ENCODE measurements around the gene AKAP8.

Gene AKAP8

DNA sequence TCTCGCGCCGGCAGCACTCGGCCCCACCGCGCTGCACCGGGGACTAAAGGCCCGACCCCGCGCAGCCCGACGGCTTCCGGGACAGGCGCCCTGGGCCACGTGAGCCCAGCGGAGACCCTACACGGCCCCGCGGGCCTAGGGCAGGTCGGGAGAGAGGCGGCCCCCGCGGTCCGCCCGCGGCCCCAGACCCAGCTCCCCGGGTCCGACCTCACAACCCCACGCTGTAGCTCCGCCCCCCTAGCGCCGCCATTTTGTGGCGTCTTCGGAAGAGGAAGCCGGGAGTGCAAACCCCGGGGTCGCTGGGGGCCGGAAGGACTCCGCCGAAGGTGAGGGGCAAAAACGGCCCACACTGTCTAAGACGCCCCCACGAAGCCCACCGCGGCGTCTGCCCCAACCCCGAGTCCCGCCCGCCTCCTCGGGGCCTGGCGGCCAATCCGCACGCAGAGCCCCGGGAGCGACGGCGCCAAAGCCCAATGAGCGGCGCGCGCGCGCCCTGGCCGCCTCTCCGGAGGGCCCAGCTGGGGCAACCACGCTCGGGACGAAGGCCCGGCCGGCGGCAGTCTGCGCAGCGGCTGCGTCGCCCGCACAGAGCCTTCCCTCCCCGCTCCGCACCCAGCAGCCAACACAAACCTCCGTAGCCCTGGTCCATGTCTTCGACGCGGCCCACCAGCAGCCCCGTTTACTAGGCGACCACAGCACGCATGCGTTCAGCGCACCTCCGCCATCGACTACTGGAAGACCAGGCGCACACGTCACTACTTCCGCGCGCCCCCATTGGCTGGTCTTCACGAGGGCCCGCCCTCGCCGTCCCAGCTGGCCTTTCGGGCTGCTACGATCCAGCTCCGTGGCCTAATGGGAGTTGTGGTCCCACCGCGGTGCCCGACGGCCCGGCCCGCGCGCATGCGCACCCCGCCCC is at the start of gene AKAP8:
TSS of gene AKAP8 (minus strand) at position 705 of the 916 bp plus-strand sequence. CDS start at position 649, 56 bp downstream.
- H3K36me3 Mint-ChIP-seq = peaks cover 70% of the 10 kb centered on the region

DNA sequence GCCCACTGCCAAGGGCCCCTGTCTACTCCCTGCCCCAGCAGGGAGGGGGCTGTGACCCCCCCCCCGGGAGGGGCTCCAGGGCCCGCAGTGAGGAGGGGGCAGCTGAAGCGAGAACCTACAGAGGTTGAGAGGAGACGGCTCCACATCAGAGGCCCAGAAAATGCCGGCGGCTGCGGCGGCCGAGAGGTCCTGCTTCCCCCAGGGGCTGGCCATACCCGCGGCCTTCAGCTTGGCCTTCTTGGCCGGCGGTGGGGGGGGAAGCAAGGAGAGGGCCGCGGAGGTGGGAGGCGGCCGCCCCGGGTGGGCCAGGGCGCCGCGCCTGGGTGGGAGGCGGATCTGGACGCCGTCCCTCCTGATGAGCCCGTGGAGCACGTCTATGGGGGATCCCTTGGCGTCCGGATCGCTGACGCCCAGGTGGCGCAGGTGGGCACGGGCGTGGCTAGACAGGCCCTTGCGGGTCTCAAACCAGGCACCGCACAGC is 48.4 kb upstream of the AKAP8 start:
- ATAC-seq (no peak), DNase-seq (ENCODE audit: low spot score in 2 of 2) (no peak)
- Mint-ChIP-seq H3K4me1 (peaks cover 33% of the 10 kb centered on the region), H3K9me3 (no peaks in the 10 kb centered on the region), H3K36me3 (peaks cover 68% of the 10 kb centered on the region), H3K4me3 (no peak overlapping the region), H3K27ac (no peak overlapping the region)

More for the DNA sequence above, at the start of gene AKAP8:
- DNase-seq (ENCODE audit: low spot score in 2 of 2) = peak; percentile 96 to 98
- Mint-ChIP-seq H3K27ac (peak within 1 kb of the TSS; percentile 99), H3K4me1 (peaks cover 36% of the 10 kb centered on the region), H3K4me3 (peak within 1 kb of the TSS; percentile 85), H3K9me3 (no peaks in the 10 kb centered on the region)
- ATAC-seq = peak; percentile 94

DNA sequence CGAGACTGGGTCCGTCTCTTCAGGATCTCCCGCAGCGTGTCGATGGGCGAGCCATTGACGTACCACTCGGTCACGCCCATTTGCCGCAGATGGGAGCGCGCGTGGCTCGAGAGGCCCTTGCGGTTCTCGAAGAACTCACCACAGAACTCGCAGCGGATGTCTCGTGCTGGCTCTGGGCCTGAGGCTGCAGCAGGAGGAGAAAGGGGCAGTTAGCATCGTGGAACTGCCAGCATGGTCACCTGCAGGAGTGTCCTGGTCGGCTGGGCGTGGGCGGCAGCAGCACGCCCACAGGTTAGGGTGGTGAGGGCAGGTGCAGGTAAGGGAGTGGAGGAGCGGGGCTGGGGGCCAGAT is 47.7 kb upstream of the AKAP8 start:
- Mint-ChIP-seq H3K4me3 (no peak overlapping the region), H3K27ac (no peak overlapping the region), H3K4me1 (peaks cover 30% of the 10 kb centered on the region), H3K36me3 (peaks cover 72% of the 10 kb centered on the region), H3K9me3 (no peaks in the 10 kb centered on the region)
- DNase-seq (ENCODE audit: low spot score in 2 of 2) (no peak), ATAC-seq (no peak)

DNA sequence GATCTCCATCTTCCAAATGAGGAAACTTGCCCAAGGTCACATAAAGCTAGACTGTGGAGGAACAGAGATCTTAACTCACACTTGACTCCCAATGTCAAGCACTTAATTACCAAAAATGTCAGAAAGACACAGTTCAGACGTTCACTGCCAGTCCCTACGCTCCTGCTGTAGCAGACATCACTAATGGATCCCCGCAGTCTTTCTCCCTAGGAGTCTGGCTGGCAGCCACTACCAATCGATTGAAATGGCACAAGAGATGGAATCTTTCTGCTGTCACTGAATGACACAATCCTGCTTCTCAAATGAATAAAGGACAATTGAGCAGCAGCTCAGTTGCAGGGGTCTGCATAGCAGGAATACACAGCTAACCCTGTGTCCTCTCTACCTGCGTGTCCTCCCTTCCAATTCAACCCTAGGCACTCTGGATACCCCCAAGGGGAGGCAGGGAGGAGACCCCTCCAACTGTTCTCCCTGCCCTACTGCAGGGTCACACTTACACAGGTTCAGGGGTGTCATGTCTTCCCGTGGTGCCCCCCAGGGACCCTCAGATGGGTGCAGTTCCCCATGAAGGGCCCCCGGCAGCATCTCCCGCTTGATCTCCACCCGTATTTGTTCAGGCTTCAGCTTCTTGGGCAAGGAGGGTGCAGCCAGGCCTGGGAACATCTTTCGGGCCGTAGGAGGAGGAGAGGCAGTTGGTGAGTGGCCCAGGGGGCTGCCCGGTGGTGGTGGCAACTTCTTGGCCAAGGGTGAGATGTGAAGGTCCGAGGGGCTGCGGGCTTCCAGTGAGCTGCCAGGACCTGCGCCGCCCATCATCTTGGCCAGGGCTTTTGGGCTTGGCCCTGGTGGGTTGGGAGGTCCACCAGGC is 47.1 kb upstream of the AKAP8 start:
- H3K4me1 Mint-ChIP-seq = peaks cover 27% of the 10 kb centered on the region
- DNase-seq (ENCODE audit: low spot score in 2 of 2) = no peak
- peaks cover 72% of the 10 kb centered on the region for H3K36me3 Mint-ChIP-seq
- no peak for ATAC-seq
- H3K4me3 Mint-ChIP-seq = no peak overlapping the region
- no peaks in the 10 kb centered on the region for H3K9me3 Mint-ChIP-seq
- H3K27ac Mint-ChIP-seq = peak overlapping the region; percentile 32

DNA sequence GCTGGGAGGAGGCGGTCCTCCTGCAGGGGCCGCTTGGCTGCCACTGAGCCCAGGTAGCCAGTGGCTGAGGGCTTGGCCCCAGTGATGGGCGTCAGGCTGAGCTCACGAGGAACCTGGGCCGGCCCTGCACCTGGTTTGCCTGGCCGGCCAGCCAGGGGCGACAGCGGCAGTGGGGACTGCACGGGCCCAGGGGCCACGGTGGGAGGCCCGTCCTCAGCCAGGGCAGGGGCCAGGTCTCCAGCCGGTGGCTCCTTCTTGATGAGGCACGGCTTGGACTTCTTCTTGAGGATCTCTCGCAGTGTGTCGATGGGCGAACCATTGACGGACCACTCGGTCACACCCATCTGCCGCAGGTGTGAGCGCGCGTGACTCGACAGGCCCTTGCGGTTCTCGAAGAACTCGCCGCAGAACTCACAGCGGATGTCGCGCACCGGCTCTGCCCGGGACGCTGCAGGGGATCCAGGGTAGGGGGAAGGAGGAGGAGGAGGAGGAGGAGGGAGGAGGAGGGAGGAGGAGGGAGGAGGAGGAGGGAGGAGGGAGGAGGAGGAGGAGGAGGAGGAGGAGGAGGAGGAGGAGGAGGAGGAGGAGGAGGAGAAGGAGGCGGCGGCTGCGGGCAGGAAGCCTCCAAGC is 45.8 kb upstream of the AKAP8 start:
- peaks cover 59% of the 10 kb centered on the region for H3K36me3 Mint-ChIP-seq
- no peak overlapping the region for H3K4me3 Mint-ChIP-seq
- peaks cover 15% of the 10 kb centered on the region for H3K4me1 Mint-ChIP-seq
- H3K9me3 Mint-ChIP-seq = no peaks in the 10 kb centered on the region
- no peak for ATAC-seq
- H3K27ac Mint-ChIP-seq = no peak overlapping the region
- DNase-seq (ENCODE audit: low spot score in 2 of 2) = no peak

DNA sequence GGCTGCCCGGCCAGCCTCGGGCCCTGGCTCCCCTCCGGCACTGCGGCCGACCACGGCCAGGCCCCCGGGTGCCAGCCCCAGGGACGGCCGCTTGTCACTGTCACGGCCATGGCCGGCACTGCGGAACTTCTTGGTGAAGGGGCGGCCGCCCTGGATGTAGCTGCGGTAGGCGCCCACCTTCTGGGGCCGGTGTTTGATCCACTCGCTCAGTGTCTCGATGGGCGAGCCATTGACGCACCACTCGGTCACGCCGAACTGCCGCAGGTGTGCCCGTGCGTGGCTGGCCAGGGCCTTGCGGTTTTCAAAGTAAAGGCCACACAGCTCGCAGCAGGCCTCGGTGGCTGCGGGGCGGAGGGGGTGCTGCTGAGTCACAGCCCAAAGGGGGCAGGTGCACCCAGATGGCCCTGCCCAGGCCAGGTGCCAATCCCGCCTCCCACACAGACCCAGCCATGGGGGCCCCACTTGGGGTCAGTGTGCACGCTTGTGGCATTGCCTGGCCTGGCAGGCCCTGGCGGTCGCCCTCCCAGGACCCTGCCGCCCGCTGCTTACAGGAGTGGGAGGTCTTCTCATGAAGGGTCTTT is 45.2 kb upstream of the AKAP8 start:
- H3K4me3 Mint-ChIP-seq = no peak overlapping the region
- DNase-seq (ENCODE audit: low spot score in 2 of 2) (no peak), ATAC-seq (no peak)
- H3K4me1 Mint-ChIP-seq = peaks cover 15% of the 10 kb centered on the region
- no peak overlapping the region for H3K27ac Mint-ChIP-seq
- no peaks in the 10 kb centered on the region for H3K9me3 Mint-ChIP-seq
- H3K36me3 Mint-ChIP-seq = peaks cover 58% of the 10 kb centered on the region

DNA sequence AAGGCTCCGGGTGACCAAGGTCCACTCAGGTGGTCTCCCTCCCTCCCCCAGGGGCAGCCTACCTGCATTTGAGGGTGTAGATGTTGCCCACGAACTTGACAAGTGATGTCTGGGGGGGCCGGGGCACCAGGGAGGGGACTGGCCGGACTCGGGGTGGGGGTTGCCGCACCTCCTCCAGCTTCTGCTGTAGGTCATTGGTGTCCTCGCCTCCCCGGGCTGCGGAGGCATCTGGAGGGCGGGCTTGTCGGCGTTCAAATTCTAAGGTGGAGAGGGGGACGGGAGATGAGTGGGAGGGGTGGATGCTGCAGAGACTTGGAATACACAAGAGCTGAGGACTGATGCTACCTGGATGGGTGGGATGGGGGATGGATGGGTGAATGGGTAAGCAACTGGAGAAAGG is 44.5 kb upstream of the AKAP8 start:
- peaks cover 21% of the 10 kb centered on the region for H3K4me1 Mint-ChIP-seq
- no peaks in the 10 kb centered on the region for H3K9me3 Mint-ChIP-seq
- no peak for ATAC-seq
- no peak overlapping the region for H3K27ac Mint-ChIP-seq
- H3K4me3 Mint-ChIP-seq = no peak overlapping the region
- no peak for DNase-seq (ENCODE audit: low spot score in 2 of 2)
- peaks cover 60% of the 10 kb centered on the region for H3K36me3 Mint-ChIP-seq

DNA sequence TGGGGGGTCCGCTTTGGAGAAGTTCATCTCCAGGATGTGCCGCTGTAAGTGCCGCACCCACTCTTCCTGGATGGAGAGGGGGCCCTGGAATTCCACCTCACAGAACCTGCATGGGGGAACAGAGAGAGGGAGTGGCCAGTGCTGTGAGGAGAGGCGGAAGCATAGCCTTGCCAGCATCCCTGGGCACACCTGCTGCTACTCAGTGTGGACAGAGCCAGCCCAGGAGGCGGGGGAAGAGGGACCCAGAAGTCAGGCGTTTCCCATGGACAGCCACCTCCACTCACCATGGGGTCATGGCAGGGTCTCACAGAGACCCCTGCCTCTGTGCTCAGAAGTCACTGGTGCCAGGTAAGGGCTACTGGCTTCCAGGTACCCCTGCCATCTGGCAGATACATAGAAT is 43.5 kb upstream of the AKAP8 start:
- H3K27ac Mint-ChIP-seq = no peak overlapping the region
- H3K4me1 Mint-ChIP-seq = peaks cover 29% of the 10 kb centered on the region
- no peaks in the 10 kb centered on the region for H3K9me3 Mint-ChIP-seq
- H3K4me3 Mint-ChIP-seq = no peak overlapping the region
- DNase-seq (ENCODE audit: low spot score in 2 of 2) (no peak), ATAC-seq (no peak)
- peaks cover 69% of the 10 kb centered on the region for H3K36me3 Mint-ChIP-seq

DNA sequence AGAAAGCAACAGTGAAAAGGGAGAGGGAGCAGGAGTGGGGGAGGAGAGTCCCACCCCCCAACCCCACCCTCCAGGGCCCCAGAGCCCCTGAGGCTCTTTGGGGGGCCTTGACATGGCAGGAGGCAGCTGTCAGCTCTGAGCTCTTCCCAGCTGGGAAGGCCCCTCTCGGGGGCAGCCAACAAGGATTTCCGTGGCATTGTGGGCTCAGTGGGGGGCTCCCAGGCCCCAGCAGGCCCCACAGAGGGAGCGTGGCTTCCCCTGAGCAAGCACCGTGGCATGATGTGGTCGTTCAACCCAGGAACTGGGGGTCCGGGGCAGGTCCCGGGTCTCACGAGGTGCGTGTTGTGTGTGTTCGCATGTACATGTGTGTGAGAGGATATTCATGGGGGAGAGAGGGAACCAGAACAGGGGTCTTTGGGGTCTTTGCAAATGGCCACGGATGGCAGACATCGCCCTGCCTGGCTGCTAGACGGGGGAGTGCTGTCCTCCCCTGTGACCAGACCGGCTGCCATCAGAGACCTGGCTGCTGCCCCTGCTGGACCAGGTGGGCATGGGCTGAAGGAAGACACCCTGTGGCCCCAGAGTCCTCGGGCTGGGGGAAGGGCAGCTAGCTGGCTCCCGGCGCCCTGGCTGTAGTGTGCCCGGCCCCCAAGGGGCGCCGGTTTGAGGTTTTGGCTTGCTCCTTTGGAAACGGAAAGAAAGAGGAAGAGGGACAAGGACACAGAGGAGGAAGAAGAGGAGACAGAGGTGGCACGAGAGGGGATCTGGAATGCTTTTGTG is 42.9 kb upstream of the AKAP8 start:
- ATAC-seq (no peak), DNase-seq (ENCODE audit: low spot score in 2 of 2) (no peak)
- Mint-ChIP-seq H3K4me1 (peaks cover 33% of the 10 kb centered on the region), H3K27ac (no peak overlapping the region), H3K36me3 (peaks cover 68% of the 10 kb centered on the region), H3K9me3 (no peaks in the 10 kb centered on the region), H3K4me3 (no peak overlapping the region)

DNA sequence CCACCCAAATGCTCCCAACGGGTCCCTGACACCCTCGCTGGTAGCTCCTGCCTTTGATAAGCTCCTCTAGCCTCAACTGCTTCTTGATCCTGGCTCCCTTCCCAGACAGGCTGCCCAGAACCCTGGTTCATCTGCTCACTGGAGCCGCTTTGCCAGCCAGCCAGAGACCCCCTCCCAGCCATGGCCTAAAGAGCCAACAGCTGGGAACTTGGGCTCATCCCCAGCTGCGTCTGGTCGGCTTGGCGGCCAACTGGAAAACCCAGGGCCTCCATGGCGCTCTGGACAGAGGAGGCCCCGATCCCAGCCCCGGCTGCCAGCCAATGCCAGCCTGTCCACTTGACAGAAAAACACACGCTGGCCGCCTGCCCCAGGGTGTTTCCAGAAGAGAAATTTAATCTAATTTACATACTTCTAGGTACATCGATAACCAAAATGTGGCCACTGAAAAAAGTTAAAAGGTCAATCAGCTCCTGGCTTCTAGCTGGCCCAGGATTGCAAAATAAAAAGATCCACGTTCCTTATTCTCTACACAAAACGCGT is 42.2 kb upstream of the AKAP8 start:
- Mint-ChIP-seq H3K9me3 (no peaks in the 10 kb centered on the region), H3K4me1 (peaks cover 35% of the 10 kb centered on the region), H3K4me3 (no peak overlapping the region), H3K27ac (no peak overlapping the region), H3K36me3 (peaks cover 61% of the 10 kb centered on the region)
- DNase-seq (ENCODE audit: low spot score in 2 of 2) (no peak), ATAC-seq (no peak)

DNA sequence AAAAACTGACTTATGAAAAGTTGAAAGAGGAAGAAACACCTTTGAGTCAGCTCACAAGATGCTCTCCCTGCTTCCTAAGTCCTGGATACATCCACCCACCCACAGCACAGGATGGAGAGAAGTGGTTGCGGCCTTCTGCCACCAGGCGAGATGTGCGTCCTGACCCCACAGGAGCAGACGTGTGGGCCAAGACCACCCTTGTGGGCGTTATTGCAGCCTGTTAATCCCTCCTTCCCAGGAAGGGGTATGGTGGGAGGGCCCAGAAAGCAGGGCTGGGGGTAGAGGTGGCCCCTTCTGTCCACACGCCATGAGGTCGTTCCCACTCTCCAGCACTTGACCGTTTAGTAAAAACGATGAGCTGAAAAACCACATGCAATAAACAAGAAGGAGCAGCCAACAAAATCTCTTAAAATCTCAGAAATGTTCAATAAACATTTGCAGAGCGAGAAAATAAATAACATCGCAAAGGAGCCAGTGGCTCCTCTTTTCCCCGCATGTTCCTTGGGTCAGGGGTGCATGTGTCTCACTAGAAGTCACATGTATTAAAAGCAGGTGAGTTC is 41.6 kb upstream of the AKAP8 start:
- Mint-ChIP-seq H3K9me3 (no peaks in the 10 kb centered on the region), H3K27ac (no peak overlapping the region), H3K4me3 (no peak overlapping the region), H3K4me1 (peaks cover 41% of the 10 kb centered on the region), H3K36me3 (peaks cover 58% of the 10 kb centered on the region)
- DNase-seq (ENCODE audit: low spot score in 2 of 2) = no peak
- ATAC-seq = no peak

DNA sequence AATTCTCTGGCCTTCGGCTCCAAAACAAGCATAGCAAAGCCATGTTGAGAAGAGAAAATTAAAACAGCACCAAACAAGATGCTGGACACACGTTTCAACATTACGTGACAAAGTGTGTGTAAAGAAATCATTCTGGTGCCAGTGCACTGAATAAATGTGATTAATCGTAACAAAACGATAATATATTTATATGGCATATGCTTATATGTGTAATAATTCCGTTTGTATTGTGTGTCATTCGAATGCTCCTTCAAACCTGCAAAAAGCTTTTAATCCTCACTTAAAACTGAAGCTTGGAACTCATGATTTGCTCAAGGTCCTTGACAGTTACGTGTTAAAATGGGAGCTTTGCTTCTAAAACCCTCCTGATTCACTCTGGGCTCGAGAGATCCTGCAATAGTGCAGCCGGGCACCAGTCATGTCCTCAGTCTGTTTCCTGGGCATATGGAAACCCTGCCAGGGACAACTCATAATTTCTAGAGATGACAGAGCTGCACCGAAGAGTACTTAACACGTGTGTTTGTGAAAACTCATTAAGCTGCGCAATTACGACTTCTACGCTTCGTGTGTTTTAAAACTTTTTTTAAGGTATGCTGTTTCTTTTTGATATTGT is 39.9 kb upstream of the AKAP8 start:
- peaks cover 46% of the 10 kb centered on the region for H3K4me1 Mint-ChIP-seq
- H3K4me3 Mint-ChIP-seq = peak overlapping the region; percentile 92
- no peaks in the 10 kb centered on the region for H3K9me3 Mint-ChIP-seq
- H3K27ac Mint-ChIP-seq = peak overlapping the region; percentile 98
- H3K36me3 Mint-ChIP-seq = peaks cover 58% of the 10 kb centered on the region
- ATAC-seq (no peak), DNase-seq (ENCODE audit: low spot score in 2 of 2) (no peak)

DNA sequence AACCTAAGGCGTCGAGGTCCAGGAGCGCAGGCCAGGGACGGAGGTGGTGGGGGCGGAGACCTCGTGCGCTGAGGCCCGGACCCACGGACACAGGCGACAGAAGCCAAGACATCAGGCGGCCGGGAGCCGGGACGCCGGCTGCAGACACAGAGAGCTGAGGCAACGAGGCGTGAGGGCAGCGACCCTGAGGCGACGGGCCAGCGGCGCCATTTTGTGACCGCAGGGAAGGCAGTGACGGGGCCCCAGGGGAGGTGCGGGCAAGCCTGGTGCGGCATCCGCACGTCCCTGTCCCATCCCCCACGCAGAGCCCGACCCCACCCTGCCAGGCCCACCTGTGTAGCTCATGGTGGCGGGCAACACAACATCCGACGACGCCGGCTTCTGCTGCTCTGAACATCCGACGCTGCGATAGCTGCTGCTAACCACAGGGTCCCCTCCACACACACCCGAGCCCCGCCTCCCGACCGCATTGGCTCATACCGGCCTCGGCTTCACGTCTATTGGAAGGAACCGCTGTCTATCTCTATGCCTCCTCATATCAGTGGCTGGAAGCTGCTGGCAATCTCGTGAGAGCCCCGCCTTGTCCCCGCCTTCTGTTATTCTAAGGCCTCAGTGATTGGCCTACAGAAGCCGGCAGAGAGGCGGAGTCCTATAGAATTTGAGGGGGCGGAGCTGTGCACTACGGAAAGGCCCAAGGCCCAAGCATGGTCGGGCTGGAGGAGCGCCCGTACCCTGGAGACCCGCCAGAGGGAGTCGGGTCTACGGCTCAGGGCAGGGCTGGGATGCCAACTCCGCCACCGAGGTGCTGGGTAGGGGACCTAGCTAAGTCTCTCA is 39.2 kb upstream of the AKAP8 start, which contains the start of gene AKAP8L:
TSS of gene AKAP8L (minus strand) at position 410 of the 834 bp plus-strand sequence. CDS start at position 345, 65 bp downstream.
- Mint-ChIP-seq H3K27ac (peak within 1 kb of the TSS; percentile 98), H3K36me3 (peaks cover 56% of the 10 kb centered on the region), H3K9me3 (no peaks in the 10 kb centered on the region), H3K4me3 (peak within 1 kb of the TSS; percentile 92), H3K4me1 (peaks cover 46% of the 10 kb centered on the region)
- peak; percentile 94 to 99 for DNase-seq (ENCODE audit: low spot score in 2 of 2)
- peak; percentile 97 for ATAC-seq

Measured in stimulated activated effector memory CD8-positive, alpha-beta T cell treated with anti-CD3 and anti-CD28 coated beads, Interleukin-12 subunit alpha, Interleukin-12 subunit beta, amount 100 ng/mL, for 72 hours (primary cell).